Measurements from ENCODE around the gene AP5S1. TPM values are rescaled to one million over a fixed set of nuclear protein-coding genes. Genes with fewer than 3 reads are reported as not detected.
"Not testable (repeated sequence)": the region's sequence is repeated elsewhere in the genome, so short reads cannot be mapped to it uniquely, and the experiment has no call there.

The AP5S1 gene
- total RNA-seq, 1 experiment from 2014 or later: 18.3 TPM

GRCh38 chr20:3794168-3794567 lies 26.2 kb upstream of the AP5S1 start:
- CTCF ChIA-PET; H3K4me3 ChIP-seq; H3K27me3 ChIP-seq (ENCODE audit: insufficient read depth, low read depth); H3K36me3 ChIP-seq (ENCODE audit: low read depth); H3K4me2 ChIP-seq; H4K20me1 ChIP-seq (ENCODE audit: insufficient read depth); H3K9me2 ChIP-seq (ENCODE audit: insufficient read depth); POLR2A ChIA-PET (ENCODE audit: unreplicated experiment); BruUV-seq (replicated peaks); H3F3A ChIP-seq (ENCODE audit: insufficient read depth, low read depth); DNase-seq; H3K27ac ChIP-seq; H2AFZ ChIP-seq; intact Hi-C loops (cut with micrococcal nuclease; ENCODE audit: unreplicated experiment); H3K9me3 ChIP-seq (ENCODE audit: insufficient read depth, low read depth): not testable (repeated sequence)
- H3K4me1 ChIP-seq (replicated peaks; ENCODE audit: insufficient read depth): peaks cover 15% of the 10 kb centered on the region
- H3K79me2 ChIP-seq (ENCODE audit: low read depth): peaks cover 17% of the 10 kb centered on the region

- Histone ChIP-seq H3K27me3 (ENCODE audit: insufficient read depth, low read depth) (no peaks in the 10 kb centered on the region), H3K4me3 (peak overlapping the region; percentile 95; the same call in 1 of the 2 replicates), H3K79me2 (ENCODE audit: low read depth) (peaks cover 17% of the 10 kb centered on the region), H3K9me2 (ENCODE audit: insufficient read depth) (no peaks in the 10 kb centered on the region), H3K4me1 (replicated peaks; ENCODE audit: insufficient read depth) (peaks cover 15% of the 10 kb centered on the region), H3F3A (ENCODE audit: insufficient read depth, low read depth) (no peaks in the 10 kb centered on the region), H2AFZ (peak overlapping the region; percentile 92; the same call in 1 of the 2 replicates), H3K36me3 (ENCODE audit: low read depth) (no peaks in the 10 kb centered on the region), H4K20me1 (ENCODE audit: insufficient read depth) (no peaks in the 10 kb centered on the region), H3K9me3 (ENCODE audit: insufficient read depth, low read depth) (no peaks in the 10 kb centered on the region), H3K4me2 (peak overlapping the region; percentile 79; the same call in 1 of the 2 replicates), H3K27ac (no peak overlapping the region)
- no peak for DNase-seq
- ChIA-PET POLR2A (ENCODE audit: unreplicated experiment) (interaction anchor here (0.6 kb wide), 1 partner anchor 8 kb away, joined by 5 read pairs; the partner anchor contains the start of gene CENPB), CTCF (no interaction called here)
- intact Hi-C loops (cut with micrococcal nuclease; ENCODE audit: unreplicated experiment): no loop called here
- TF ChIP-seq CTCF (conservative IDR thresholded peaks at IDR 0.05) (no peak), EZH2 (IDR thresholded peaks at IDR 0.05; ENCODE audit: low read depth) (no peak)
- no TSS peak for BruUV-seq (replicated peaks)
Measured at GRCh38 chr20:3794701-3795420, 25.5 kb upstream of the AP5S1 start.

GRCh38 chr20:3795511-3796468 lies 24.6 kb upstream of the AP5S1 start, which contains the start of gene CDC25B:
CDC25B (plus strand) TSS chr20:3796310; CDS start chr20:3796532, 222 bp downstream.
- Histone ChIP-seq H3K4me2 (peak within 1 kb of the TSS; percentile 79), H3K27ac (peak within 1 kb of the TSS; percentile 35; the same call in 1 of the 2 replicates), H3K27me3 (ENCODE audit: insufficient read depth, low read depth) (no peaks in the 10 kb centered on the region), H3K4me3 (peak within 1 kb of the TSS; percentile 95), H2AFZ (peak within 1 kb of the TSS; percentile 92), H3F3A (ENCODE audit: insufficient read depth, low read depth) (no peaks in the 10 kb centered on the region), H4K20me1 (ENCODE audit: insufficient read depth) (no peaks in the 10 kb centered on the region), H3K9me2 (ENCODE audit: insufficient read depth) (no peaks in the 10 kb centered on the region), H3K4me1 (replicated peaks; ENCODE audit: insufficient read depth) (peaks cover 15% of the 10 kb centered on the region), H3K79me2 (ENCODE audit: low read depth) (peaks cover 17% of the 10 kb centered on the region), H3K36me3 (ENCODE audit: low read depth) (no peaks in the 10 kb centered on the region), H3K9me3 (ENCODE audit: insufficient read depth, low read depth) (no peaks in the 10 kb centered on the region)
- peak; percentile 75 to 91 for DNase-seq
- intact Hi-C loops (cut with micrococcal nuclease; ENCODE audit: unreplicated experiment): loop anchor here (1.0 kb wide), 1 partner anchor 25 kb away; the partner anchor contains the start of gene AP5S1
- POLR2A ChIA-PET (ENCODE audit: unreplicated experiment): interaction anchor here (0.6 to 0.7 kb wide), 3 partner anchors 8 to 13 kb away, joined by 3 to 5 read pairs (median 4); partner anchors contain the start of gene CENPB
- TSS peak; percentile 87 for BruUV-seq (replicated peaks)
- no peak for TF ChIP-seq EZH2 (IDR thresholded peaks at IDR 0.05; ENCODE audit: low read depth)
- TF ChIP-seq CTCF (conservative IDR thresholded peaks at IDR 0.05): peak; percentile 54; the same call in 1 of the 2 replicates
- CTCF ChIA-PET: interaction anchor here (0.6 kb wide), 1 partner anchor 62 kb away, joined by 4 read pairs; no protein-coding TSS in a partner anchor

Measured in PC-9 (cell line).